HL-60 (cell line): ENCODE measurements around the gene DNAJC19.

ENCODE experiments used
- GABPA ChIP-seq: IDR thresholded peaks from 2 replicates; pipeline ENCODE4 v1.6.1; 2012; ENCODE audit warnings: low read depth
- POLR2AphosphoS5 ChIP-seq: IDR thresholded peaks from 2 replicates; pipeline ENCODE4 v1.6.1; 2012; ENCODE audit warnings: low read depth
- TF ChIP-seq, protein P1 (sequence below): IDR thresholded peaks from one replicate; pipeline ENCODE4 v1.5.1; 2011; ENCODE audit warnings: low read length, control low read depth, inconsistent platforms; ENCODE audit not compliant: insufficient read depth
- TF ChIP-seq, protein P2 (sequence below): IDR thresholded peaks from 2 replicates; pipeline ENCODE4 v1.6.1; 2012; ENCODE audit warnings: low read depth; ENCODE audit not compliant: insufficient replicate concordance

DNA sequence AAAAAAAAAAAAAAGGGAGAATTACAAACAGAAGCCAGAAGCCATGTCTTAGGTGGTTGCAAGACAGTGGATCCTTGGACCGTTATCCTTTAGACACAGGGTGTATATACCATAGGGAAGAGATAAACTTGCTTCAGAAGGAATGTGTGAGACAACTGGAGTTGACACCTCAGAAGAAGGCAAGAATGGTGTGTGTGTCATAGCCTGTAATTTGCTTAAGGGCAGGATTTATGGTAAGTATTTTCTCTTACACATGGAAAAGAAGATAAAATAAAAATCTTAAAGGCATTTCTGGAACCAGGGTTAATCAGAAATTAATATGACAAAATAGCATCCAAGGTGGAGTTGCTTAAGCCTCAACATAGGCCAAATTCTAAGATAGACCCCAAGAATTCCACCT is 19.3 kb upstream of the DNAJC19 start:
- TF ChIP-seq, protein P1, sequence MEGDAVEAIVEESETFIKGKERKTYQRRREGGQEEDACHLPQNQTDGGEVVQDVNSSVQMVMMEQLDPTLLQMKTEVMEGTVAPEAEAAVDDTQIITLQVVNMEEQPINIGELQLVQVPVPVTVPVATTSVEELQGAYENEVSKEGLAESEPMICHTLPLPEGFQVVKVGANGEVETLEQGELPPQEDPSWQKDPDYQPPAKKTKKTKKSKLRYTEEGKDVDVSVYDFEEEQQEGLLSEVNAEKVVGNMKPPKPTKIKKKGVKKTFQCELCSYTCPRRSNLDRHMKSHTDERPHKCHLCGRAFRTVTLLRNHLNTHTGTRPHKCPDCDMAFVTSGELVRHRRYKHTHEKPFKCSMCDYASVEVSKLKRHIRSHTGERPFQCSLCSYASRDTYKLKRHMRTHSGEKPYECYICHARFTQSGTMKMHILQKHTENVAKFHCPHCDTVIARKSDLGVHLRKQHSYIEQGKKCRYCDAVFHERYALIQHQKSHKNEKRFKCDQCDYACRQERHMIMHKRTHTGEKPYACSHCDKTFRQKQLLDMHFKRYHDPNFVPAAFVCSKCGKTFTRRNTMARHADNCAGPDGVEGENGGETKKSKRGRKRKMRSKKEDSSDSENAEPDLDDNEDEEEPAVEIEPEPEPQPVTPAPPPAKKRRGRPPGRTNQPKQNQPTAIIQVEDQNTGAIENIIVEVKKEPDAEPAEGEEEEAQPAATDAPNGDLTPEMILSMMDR = no peak
- TF ChIP-seq POLR2AphosphoS5 = no peak
- TF ChIP-seq, protein P2, sequence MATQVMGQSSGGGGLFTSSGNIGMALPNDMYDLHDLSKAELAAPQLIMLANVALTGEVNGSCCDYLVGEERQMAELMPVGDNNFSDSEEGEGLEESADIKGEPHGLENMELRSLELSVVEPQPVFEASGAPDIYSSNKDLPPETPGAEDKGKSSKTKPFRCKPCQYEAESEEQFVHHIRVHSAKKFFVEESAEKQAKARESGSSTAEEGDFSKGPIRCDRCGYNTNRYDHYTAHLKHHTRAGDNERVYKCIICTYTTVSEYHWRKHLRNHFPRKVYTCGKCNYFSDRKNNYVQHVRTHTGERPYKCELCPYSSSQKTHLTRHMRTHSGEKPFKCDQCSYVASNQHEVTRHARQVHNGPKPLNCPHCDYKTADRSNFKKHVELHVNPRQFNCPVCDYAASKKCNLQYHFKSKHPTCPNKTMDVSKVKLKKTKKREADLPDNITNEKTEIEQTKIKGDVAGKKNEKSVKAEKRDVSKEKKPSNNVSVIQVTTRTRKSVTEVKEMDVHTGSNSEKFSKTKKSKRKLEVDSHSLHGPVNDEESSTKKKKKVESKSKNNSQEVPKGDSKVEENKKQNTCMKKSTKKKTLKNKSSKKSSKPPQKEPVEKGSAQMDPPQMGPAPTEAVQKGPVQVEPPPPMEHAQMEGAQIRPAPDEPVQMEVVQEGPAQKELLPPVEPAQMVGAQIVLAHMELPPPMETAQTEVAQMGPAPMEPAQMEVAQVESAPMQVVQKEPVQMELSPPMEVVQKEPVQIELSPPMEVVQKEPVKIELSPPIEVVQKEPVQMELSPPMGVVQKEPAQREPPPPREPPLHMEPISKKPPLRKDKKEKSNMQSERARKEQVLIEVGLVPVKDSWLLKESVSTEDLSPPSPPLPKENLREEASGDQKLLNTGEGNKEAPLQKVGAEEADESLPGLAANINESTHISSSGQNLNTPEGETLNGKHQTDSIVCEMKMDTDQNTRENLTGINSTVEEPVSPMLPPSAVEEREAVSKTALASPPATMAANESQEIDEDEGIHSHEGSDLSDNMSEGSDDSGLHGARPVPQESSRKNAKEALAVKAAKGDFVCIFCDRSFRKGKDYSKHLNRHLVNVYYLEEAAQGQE = no peak
- no peak for TF ChIP-seq GABPA
